ENCODE data around the gene PDE6G. TPM values are rescaled to one million over a fixed set of nuclear protein-coding genes. Genes with fewer than 3 reads are reported as not detected.

PDE6G gene
- total and polyA plus RNA-seq, 2 of the 13 experiments (the other 11 are each of a cell fraction or from before 2014, with no cell fraction given): 1.4 to 6.7 TPM

DNA sequence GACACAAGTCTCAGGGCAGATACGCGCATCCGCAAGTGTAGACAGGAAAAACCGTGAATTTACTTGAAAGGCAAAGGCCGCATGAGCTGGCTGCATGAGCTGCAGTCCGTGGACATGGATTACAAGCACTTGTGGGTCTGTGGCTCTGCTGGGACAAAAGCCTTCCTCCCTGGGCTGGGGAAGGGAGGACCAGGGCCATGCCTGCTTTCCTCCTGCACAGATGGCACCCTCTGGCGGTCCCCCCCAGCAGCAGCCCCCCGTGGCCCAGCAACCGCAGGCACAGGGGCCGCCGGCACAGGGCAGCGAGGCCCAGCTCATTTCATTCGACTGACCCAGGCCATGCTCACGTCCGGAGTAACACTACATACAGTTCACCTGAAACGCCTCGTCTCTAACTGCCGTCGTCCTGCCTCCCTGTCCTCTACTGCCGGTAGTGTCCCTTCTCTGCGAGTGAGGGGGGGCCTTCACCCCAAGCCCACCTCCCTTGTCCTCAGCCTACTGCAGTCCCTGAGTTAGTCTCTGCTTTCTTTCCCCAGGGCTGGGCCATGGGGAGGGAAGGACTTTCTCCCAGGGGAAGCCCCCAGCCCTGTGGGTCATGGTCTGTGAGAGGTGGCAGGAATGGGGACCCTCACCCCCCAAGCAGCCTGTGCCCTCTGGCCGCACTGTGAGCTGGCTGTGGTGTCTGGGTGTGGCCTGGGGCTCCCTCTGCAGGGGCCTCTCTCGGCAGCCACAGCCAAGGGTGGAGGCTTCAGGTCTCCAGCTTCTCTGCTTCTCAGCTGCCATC, 45.1 kb upstream of the PDE6G start (continued):
- no peak for TF ChIP-seq ZFX (CRISPR knock-in tag; IDR thresholded peaks at IDR 0.05; ENCODE audit: low read depth)
- peak; percentile 63 for TF ChIP-seq POLR2AphosphoS5 (IDR thresholded peaks at IDR 0.05; ENCODE audit: low read depth, low read length)

DNA sequence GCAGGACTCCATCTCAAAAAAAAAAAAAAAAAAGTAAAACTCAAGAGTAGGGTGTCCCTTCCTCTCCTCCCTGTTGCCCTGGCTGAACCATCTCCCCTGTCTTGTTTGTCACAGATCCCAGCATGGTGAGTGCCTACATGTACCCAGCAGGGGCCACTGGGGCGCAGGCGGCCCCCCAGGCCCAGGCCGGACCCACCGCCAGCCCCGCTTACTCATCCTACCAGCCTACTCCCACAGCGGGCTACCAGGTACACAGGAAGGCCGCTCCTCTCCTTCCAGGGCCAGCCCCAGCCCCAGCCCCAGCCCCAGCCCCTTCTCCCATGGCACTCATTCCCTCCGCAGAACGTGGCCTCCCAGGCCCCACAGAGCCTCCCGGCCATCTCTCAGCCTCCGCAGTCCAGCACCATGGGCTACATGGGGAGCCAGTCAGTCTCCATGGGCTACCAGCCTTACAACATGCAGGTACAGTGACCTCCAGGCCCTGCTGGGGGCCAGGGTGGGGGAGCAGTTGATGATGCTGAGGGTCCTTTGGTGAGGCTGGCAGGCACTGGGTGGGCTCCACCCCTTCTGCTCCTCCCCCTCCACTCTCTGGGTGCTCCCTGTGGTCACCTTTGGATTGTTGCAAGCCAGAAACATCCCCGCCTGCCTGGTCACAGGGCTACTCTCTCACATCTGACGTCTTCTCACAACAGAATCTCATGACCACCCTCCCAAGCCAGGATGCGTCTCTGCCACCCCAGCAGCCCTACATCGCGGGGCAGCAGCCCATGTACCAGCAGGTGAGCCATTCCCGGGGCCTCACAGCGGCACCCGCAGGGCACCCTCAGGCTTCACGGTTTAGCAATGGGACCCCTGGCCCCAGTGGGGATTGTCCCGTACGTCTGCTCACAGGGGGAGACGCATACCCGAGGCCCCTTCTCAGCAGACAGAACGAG, 44.3 kb upstream of the PDE6G start:
- H3K4me2 ChIP-seq (ENCODE audit: low read depth, low read length): peak overlapping the region; percentile 91
- no peak for DNase-seq (ENCODE audit: low spot score)
- ChIA-PET CTCF (ENCODE audit: low intra/inter-chr PET ratio, low total read pairs) (no interaction called here), POLR2A (interaction anchor here (0.7 to 4.9 kb wide), 5 partner anchors 13 to 160 kb away, joined by 3 to 143 read pairs (median 54); partner anchors contain the start of genes ARL16, CCDC137, HGS and MCRIP1)
- WGBS (ENCODE audit: low lambda C conversion rate): 95% methylated on average over 25 of the region's 25 CpGs
- no TSS peak for BruUV-seq (replicated peaks)
- H3K4me3 ChIP-seq (replicated peaks in 1 of 3; ENCODE audit: insufficient read depth in 1 of 3, low read depth in 2 of 3, low read length in 3 of 3): peak overlapping the region; percentile 92 to 93 (median 92); a peak in 5 of 6 replicates
- FAIRE-seq: peak; percentile 40
- no peak overlapping the region for H2AFZ ChIP-seq (ENCODE audit: low read length)
- no peak for ATAC-seq
- peaks cover 57% of the 10 kb centered on the region for H3K79me2 ChIP-seq (ENCODE audit: insufficient read depth, low read length)
- peaks cover 32 to 50% of the 10 kb centered on the region in 2 experiments for H3K36me3 ChIP-seq (replicated peaks in 1 of 2; ENCODE audit: control insufficient read depth in 1 of 2, insufficient read depth in 2 of 2, low read length in 2 of 2)
- H3K9ac ChIP-seq (ENCODE audit: insufficient read depth, low read depth, low read length): peak overlapping the region; percentile 99
- H3K27ac ChIP-seq (ENCODE audit: extremely low read length, insufficient read depth, low read length): peak overlapping the region; percentile 93
- intact Hi-C loops (cut with micrococcal nuclease; ENCODE audit: unreplicated experiment) (loop anchor here (5.0 kb wide), 1 partner anchor 33 kb away; the partner anchor contains the start of genes CCDC137 and OXLD1), in situ Hi-C loops (cut with HindIII; ENCODE audit: extremely low pct_ligation_motif_present, low pct_unique_long_range_greater_than_20kb) (no loop called here)
- peaks cover 32% of the 10 kb centered on the region for H3K4me1 ChIP-seq (ENCODE audit: insufficient read depth, low read length)
- peaks cover 15% of the 10 kb centered on the region for H4K20me1 ChIP-seq (ENCODE audit: insufficient read depth, low read length)
- no peaks in the 10 kb centered on the region for H3K9me3 ChIP-seq (ENCODE audit: low read length)
- no peaks in the 10 kb centered on the region; a peak in 1 of 5 replicates for H3K27me3 ChIP-seq (ENCODE audit: control insufficient read depth in 1 of 2, insufficient read depth in 2 of 2, low read length in 2 of 2)
- TF ChIP-seq NCOA5 (CRISPR knock-in tag; IDR thresholded peaks at IDR 0.05) (no peak), EP300 (IDR thresholded peaks at IDR 0.05; ENCODE audit: low read depth in 2 of 2, low read length in 2 of 2) (no peak), EP300 (CRISPR knock-in tag; IDR thresholded peaks at IDR 0.05; ENCODE audit: borderline replicate concordance) (0 out of 2 replicates have a peak, but pooled peaks have one; percentile 10), ZNF891 (CRISPR knock-in tag; IDR thresholded peaks at IDR 0.05) (peak; percentile 39; the same call in 1 of the 2 replicates), ZSCAN29 (CRISPR knock-in tag; conservative IDR thresholded peaks at IDR 0.05) (0 out of 2 replicates have a peak, but pooled peaks have one; percentile 29), EED (CRISPR knock-in tag; IDR thresholded peaks at IDR 0.05) (no peak), HOXD1 (CRISPR knock-in tag; IDR thresholded peaks at IDR 0.05) (peak; percentile 45; the same call in 1 of the 2 replicates), MAZ (IDR thresholded peaks at IDR 0.05; ENCODE audit: borderline replicate concordance, low read depth, low read length) (no peak), MAZ (CRISPR knock-in tag; IDR thresholded peaks at IDR 0.05; ENCODE audit: low read depth) (no peak), ZNF263 (CRISPR knock-in tag; IDR thresholded peaks at IDR 0.05) (peak; percentile 87), ZNF597 (CRISPR knock-in tag; IDR thresholded peaks at IDR 0.05) (no peak), TEAD3 (CRISPR knock-in tag; optimal IDR thresholded peaks at IDR 0.05; ENCODE audit: borderline replicate concordance) (no peak), ZNF639 (CRISPR knock-in tag; conservative IDR thresholded peaks at IDR 0.05) (0 out of 2 replicates have a peak, but pooled peaks have one; percentile 3), MXD3 (CRISPR knock-in tag; IDR thresholded peaks at IDR 0.05) (0 out of 2 replicates have a peak, but pooled peaks have one; percentile 21), ZNF329 (CRISPR knock-in tag; IDR thresholded peaks at IDR 0.05; ENCODE audit: low read depth) (no peak), ZNF350 (CRISPR knock-in tag; IDR thresholded peaks at IDR 0.05; ENCODE audit: borderline replicate concordance, low read depth) (no peak)
